Endodermal cell (in vitro differentiated cells): ENCODE data around the gene ADORA2A. TPM values are rescaled to one million over a fixed set of nuclear protein-coding genes. Genes with fewer than 3 reads are reported as not detected.

ENCODE experiments used
- DNase-seq: peaks from one replicate; pipeline ENCODE4 v3.0.0-alpha.2; 2017
- H3K27ac ChIP-seq: 2 replicates; pipeline ENCODE4 v1.5.1; 2013; ENCODE audit warnings: mild to moderate bottlenecking, low read depth, low read length, moderate library complexity
- H3K27me3 ChIP-seq: 2 replicates; pipeline ENCODE4 v1.6.1; 2013; ENCODE audit warnings: mild to moderate bottlenecking, low read length, moderate library complexity; ENCODE audit not compliant: insufficient read depth, control insufficient read depth, poor library complexity, severe bottlenecking
- H3K36me3 ChIP-seq: 2 replicates; pipeline ENCODE4 v1.7.0; 2013; ENCODE audit warnings: mild to moderate bottlenecking, low read length, moderate library complexity; ENCODE audit not compliant: control insufficient read depth, insufficient read depth
- H3K4me1 ChIP-seq: one replicate; pipeline ENCODE4 v1.7.0; 2013; ENCODE audit warnings: low read length; ENCODE audit not compliant: control insufficient read depth, insufficient read depth
- H3K4me3 ChIP-seq: 2 replicates; pipeline ENCODE4 v1.5.1; 2013; ENCODE audit warnings: mild to moderate bottlenecking, low read length, moderate library complexity
- H3K9ac ChIP-seq: 2 replicates; pipeline ENCODE4 v1.6.1; 2013; ENCODE audit warnings: mild to moderate bottlenecking, low read length, moderate library complexity; ENCODE audit not compliant: poor library complexity, severe bottlenecking; ENCODE audit errors: extremely low read depth
- H3K9me3 ChIP-seq: 2 replicates; pipeline ENCODE4 v1.6.1; 2013; ENCODE audit warnings: mild to moderate bottlenecking, low read length, moderate library complexity; ENCODE audit not compliant: control insufficient read depth
- H3K27ac Mint-ChIP-seq: 2 replicates; pipeline ENCODE4 v1.8.0; 2020; ENCODE audit warnings: mixed read lengths
- H3K27me3 Mint-ChIP-seq: 2 replicates; pipeline ENCODE4 v1.8.0; 2021; ENCODE audit warnings: mild to moderate bottlenecking, mixed read lengths; ENCODE audit not compliant: insufficient read depth
- H3K36me3 Mint-ChIP-seq: 2 replicates; pipeline ENCODE4 v1.8.0; 2020; ENCODE audit warnings: low read depth, mixed read lengths
- H3K4me1 Mint-ChIP-seq: 2 replicates; pipeline ENCODE4 v1.8.0; 2020; ENCODE audit warnings: mixed read lengths
- H3K4me3 Mint-ChIP-seq: 2 replicates; pipeline ENCODE4 v1.8.0; 2020; ENCODE audit warnings: mild to moderate bottlenecking, moderate library complexity, mixed read lengths
- H3K9me3 Mint-ChIP-seq: 2 replicates; pipeline ENCODE4 v1.8.0; 2020; ENCODE audit warnings: mild to moderate bottlenecking, mixed read lengths
- WGBS, 2 experiments: methylation state at CpG; one replicate each; pipeline versions ENCODE4 v1.1.5 to v1.1.7; 2013; ENCODE audit warnings: missing lambda C conversion rate in 2 of 2, mixed read lengths in 1 of 2; ENCODE audit not compliant: insufficient coverage in 1 of 2, insufficient read length in 1 of 2; 5-methylcytosine and 5-hydroxymethylcytosine counted together
- total RNA-seq, 2 donors: library from RNA; stranded (reverse); fragmentation: NEBNext Ultra II Directional in 1 of 2; extraction: Animal tissue kit (Norgen Biotek cat#: 25700) in 1 of 2; gene quantifications; 2 replicates in 1 of 2; 3 replicates in 1 of 2; pipeline ENCODE4 v1.2.1, GENCODE V29; 2021
- TF ChIP-seq, protein P1 (sequence below): fragments of 200-600 bp; sonication (generic); conservative IDR thresholded peaks from 2 replicates; pipeline ENCODE4 v1.5.0; 2021; ENCODE audit warnings: antibody characterized with exemption, mild to moderate bottlenecking

Gene ADORA2A
- total RNA-seq, 2 donors from 2014 or later = 4.1 to 4.7 TPM

DNA sequence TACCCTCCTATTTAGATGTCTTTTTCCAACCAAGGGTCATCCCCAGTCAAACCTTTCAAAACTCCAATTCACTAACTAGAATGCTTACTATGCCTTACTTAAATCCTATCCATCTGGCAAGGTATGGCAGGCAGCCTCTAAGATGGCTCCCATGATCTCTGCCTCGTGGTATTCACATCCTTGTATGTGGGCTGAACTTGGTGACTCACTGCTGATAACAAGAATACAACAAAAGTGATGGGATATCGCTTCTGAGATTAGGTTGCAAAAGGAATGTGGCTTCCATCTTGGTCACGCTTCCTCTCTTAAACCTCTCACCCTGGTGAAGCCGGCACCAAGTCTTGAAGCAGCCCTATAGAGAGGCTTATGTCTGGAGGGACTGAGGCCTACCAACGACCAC, 38.2 kb downstream of the ADORA2A start:
- peak overlapping the region; percentile 26 for H3K9ac ChIP-seq
- no peaks in the 10 kb centered on the region for H3K9me3 ChIP-seq
- no peak overlapping the region for H3K4me3 ChIP-seq
- no peak overlapping the region for H3K27ac ChIP-seq
- peak; percentile 57 for DNase-seq
- H3K27ac Mint-ChIP-seq = peak overlapping the region; percentile 64
- peaks cover 16% of the 10 kb centered on the region for H3K4me1 ChIP-seq
- TF ChIP-seq, protein P1, sequence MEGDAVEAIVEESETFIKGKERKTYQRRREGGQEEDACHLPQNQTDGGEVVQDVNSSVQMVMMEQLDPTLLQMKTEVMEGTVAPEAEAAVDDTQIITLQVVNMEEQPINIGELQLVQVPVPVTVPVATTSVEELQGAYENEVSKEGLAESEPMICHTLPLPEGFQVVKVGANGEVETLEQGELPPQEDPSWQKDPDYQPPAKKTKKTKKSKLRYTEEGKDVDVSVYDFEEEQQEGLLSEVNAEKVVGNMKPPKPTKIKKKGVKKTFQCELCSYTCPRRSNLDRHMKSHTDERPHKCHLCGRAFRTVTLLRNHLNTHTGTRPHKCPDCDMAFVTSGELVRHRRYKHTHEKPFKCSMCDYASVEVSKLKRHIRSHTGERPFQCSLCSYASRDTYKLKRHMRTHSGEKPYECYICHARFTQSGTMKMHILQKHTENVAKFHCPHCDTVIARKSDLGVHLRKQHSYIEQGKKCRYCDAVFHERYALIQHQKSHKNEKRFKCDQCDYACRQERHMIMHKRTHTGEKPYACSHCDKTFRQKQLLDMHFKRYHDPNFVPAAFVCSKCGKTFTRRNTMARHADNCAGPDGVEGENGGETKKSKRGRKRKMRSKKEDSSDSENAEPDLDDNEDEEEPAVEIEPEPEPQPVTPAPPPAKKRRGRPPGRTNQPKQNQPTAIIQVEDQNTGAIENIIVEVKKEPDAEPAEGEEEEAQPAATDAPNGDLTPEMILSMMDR = no peak
- no peaks in the 10 kb centered on the region for H3K36me3 Mint-ChIP-seq
- WGBS, 2 experiments = 84 to 90% methylated on average over 4 to 5 of the region's 5 CpGs
- no peaks in the 10 kb centered on the region for H3K27me3 Mint-ChIP-seq
- H3K4me1 Mint-ChIP-seq = peaks cover 22% of the 10 kb centered on the region
- no peaks in the 10 kb centered on the region for H3K27me3 ChIP-seq
- no peaks in the 10 kb centered on the region for H3K9me3 Mint-ChIP-seq
- no peaks in the 10 kb centered on the region for H3K36me3 ChIP-seq
- no peak overlapping the region for H3K4me3 Mint-ChIP-seq

GRCh38 chr22:24465975-24466374, 38.6 kb downstream of the ADORA2A start:
- no peak overlapping the region for H3K4me3 Mint-ChIP-seq
- no peak overlapping the region for H3K4me3 ChIP-seq
- H3K27me3 ChIP-seq = no peaks in the 10 kb centered on the region
- H3K36me3 Mint-ChIP-seq = no peaks in the 10 kb centered on the region
- H3K4me1 Mint-ChIP-seq = peaks cover 18% of the 10 kb centered on the region
- DNase-seq = no peak
- 90 to 100% methylated on average over 2 to 3 of the region's 3 CpGs for WGBS, 2 experiments
- H3K9me3 Mint-ChIP-seq = no peaks in the 10 kb centered on the region
- peak overlapping the region; percentile 64 for H3K27ac Mint-ChIP-seq
- H3K36me3 ChIP-seq = no peaks in the 10 kb centered on the region
- no peaks in the 10 kb centered on the region for H3K9me3 ChIP-seq
- H3K27ac ChIP-seq = no peak overlapping the region
- TF ChIP-seq, protein P1 = no peak
- peaks cover 12% of the 10 kb centered on the region for H3K4me1 ChIP-seq
- no peak overlapping the region for H3K9ac ChIP-seq
- no peaks in the 10 kb centered on the region for H3K27me3 Mint-ChIP-seq

- TF ChIP-seq, protein P1 = no peak
- no peaks in the 10 kb centered on the region for H3K9me3 Mint-ChIP-seq
- H3K4me3 Mint-ChIP-seq = no peak overlapping the region
- 20% methylated on average over 1 of the region's 1 CpG; no CpG with 5 or more reads in 1 of the 2 experiments for WGBS, 2 experiments
- DNase-seq = no peak
- Histone ChIP-seq H3K36me3 (no peaks in the 10 kb centered on the region), H3K27ac (peak overlapping the region; percentile 16), H3K27me3 (no peaks in the 10 kb centered on the region), H3K4me3 (no peak overlapping the region), H3K9me3 (no peaks in the 10 kb centered on the region), H3K4me1 (peaks cover 11% of the 10 kb centered on the region), H3K9ac (no peak overlapping the region)
- peaks cover 18% of the 10 kb centered on the region for H3K4me1 Mint-ChIP-seq
- no peaks in the 10 kb centered on the region for H3K36me3 Mint-ChIP-seq
- no peaks in the 10 kb centered on the region for H3K27me3 Mint-ChIP-seq
- peak overlapping the region; percentile 69 for H3K27ac Mint-ChIP-seq
Observed at GRCh38 chr22:24466716-24467328, 39.4 kb downstream of the ADORA2A start.
